K562 (cell line): Measurements from ENCODE around the gene HDHD3. TPM values are rescaled to one million over a fixed set of nuclear protein-coding genes. Genes with fewer than 3 reads are reported as not detected.

ENCODE experiments used
- ATF1 ChIP-seq, 2 experiments: fragments of 450-650 bp in 1 of 2; IDR thresholded peaks; 2 replicates each; pipeline ENCODE4 v1.6.1; 2016; ENCODE audit warnings: missing compliant biosample characterization in 1 of 2, missing genetic modification characterization in 1 of 2
- BCOR ChIP-seq: fragments of 450-650 bp; IDR thresholded peaks from 2 replicates; pipeline ENCODE4 v1.6.1; 2016
- FOS ChIP-seq: IDR thresholded peaks from 3 replicates; pipeline ENCODE4 v1.6.1; 2011; ENCODE audit not compliant: insufficient read length; ENCODE audit errors: extremely low read depth
- FOXK1 ChIP-seq: sonication (generic); formaldehyde crosslinking; IDR thresholded peaks from 2 replicates; pipeline ENCODE4 v1.8.0; 2022; ENCODE audit warnings: missing genetic modification reagents, mild to moderate bottlenecking, borderline replicate concordance
- GABPA ChIP-seq: fragments of 200-800 bp; sonication (Bioruptor generic); conservative IDR thresholded peaks from 2 replicates; pipeline ENCODE4 v1.6.1; 2016; ENCODE audit warnings: low read depth, missing genetic modification characterization, missing compliant biosample characterization
- HMG20A ChIP-seq: fragments of 450-650 bp; formaldehyde crosslinking; conservative IDR thresholded peaks from 2 replicates; pipeline ENCODE4 v1.4.0; 2020; ENCODE audit warnings: mild to moderate bottlenecking, mixed read lengths
- JUN ChIP-seq, 2 experiments: sonication (generic) in 1 of 2; formaldehyde crosslinking in 1 of 2; IDR thresholded peaks; 2 replicates each; pipeline versions ENCODE4 v1.6.1 to v1.8.0; 2012 to 2022; ENCODE audit warnings: borderline replicate concordance in 2 of 2, mild to moderate bottlenecking in 2 of 2, improper control_type of control experiment in 1 of 2, low read depth in 1 of 2, low read length in 1 of 2, missing genetic modification reagents in 1 of 2
- MGA ChIP-seq: fragments of 450-650 bp; IDR thresholded peaks from 2 replicates; pipeline ENCODE4 v1.6.1; 2016; ENCODE audit warnings: mild to moderate bottlenecking, moderate library complexity
- RB1 ChIP-seq: fragments of 450-650 bp; IDR thresholded peaks from 2 replicates; pipeline ENCODE4 v1.6.1; 2017; ENCODE audit warnings: low read depth, mild to moderate bottlenecking
- SLC30A9 ChIP-seq: fragments of 250-450 bp; sonication (Bioruptor Pico); IDR thresholded peaks from 2 replicates; pipeline ENCODE4 v1.8.0; 2022; ENCODE audit warnings: mild to moderate bottlenecking, moderate library complexity
- ZC3H4 ChIP-seq: sonication (generic); formaldehyde crosslinking; IDR thresholded peaks from 2 replicates; pipeline ENCODE4 v1.9.0; 2021; ENCODE audit warnings: missing genetic modification reagents, borderline replicate concordance
- ZNF830 ChIP-seq: fragments of 250-450 bp; sonication (Bioruptor Pico); IDR thresholded peaks from 2 replicates; pipeline ENCODE4 v1.5.0; 2021; ENCODE audit warnings: mild to moderate bottlenecking
- polyA plus RNA-seq, 8 experiments: library from polyadenylated mRNA; depleted of rRNA in 4 of 8; stranded (reverse) in 5 of 8; unstranded in 3 of 8; fragments of >200 nt; fragmentation: Nextera tagmentation in 2 of 8; fragmentation: Illumina TruSeq in 1 of 8; extraction: Ambion mirVana in 2 of 8; extraction: Trizol in 1 of 8; gene quantifications; 2 replicates each; pipeline versions ENCODE4 v1.2.1 to v1.2.3, GENCODE V29; 2011 to 2014; ENCODE audit warnings: inconsistent platforms in 1 of 8, missing spikeins in 1 of 8
- total RNA-seq, 7 experiments: library from RNA; depleted of rRNA in 6 of 7; stranded (reverse); fragments of >200 nt in 6 of 7; fragmentation: Illumina TruSeq in 2 of 7; extraction: Trizol in 2 of 7; gene quantifications; 2 replicates each; pipeline versions ENCODE4 v1.2.1 to v1.2.3, GENCODE V29; 2011 to 2021; ENCODE audit warnings: low replicate concordance in 1 of 7
- TF ChIP-seq, protein P1 (sequence below), 2 experiments: IDR thresholded peaks; 2 replicates each; pipeline ENCODE4 v1.6.1; 2012; ENCODE audit warnings: improper control_type of control experiment in 2 of 2, low read depth in 2 of 2, low read length in 2 of 2, borderline replicate concordance in 1 of 2

The HDHD3 gene
- total and polyA plus RNA-seq, 9 of the 15 experiments (the other 6 are each of a cell fraction or from before 2014, with no cell fraction given) = 1.1 to 19.1 (median 10.9) TPM

DNA sequence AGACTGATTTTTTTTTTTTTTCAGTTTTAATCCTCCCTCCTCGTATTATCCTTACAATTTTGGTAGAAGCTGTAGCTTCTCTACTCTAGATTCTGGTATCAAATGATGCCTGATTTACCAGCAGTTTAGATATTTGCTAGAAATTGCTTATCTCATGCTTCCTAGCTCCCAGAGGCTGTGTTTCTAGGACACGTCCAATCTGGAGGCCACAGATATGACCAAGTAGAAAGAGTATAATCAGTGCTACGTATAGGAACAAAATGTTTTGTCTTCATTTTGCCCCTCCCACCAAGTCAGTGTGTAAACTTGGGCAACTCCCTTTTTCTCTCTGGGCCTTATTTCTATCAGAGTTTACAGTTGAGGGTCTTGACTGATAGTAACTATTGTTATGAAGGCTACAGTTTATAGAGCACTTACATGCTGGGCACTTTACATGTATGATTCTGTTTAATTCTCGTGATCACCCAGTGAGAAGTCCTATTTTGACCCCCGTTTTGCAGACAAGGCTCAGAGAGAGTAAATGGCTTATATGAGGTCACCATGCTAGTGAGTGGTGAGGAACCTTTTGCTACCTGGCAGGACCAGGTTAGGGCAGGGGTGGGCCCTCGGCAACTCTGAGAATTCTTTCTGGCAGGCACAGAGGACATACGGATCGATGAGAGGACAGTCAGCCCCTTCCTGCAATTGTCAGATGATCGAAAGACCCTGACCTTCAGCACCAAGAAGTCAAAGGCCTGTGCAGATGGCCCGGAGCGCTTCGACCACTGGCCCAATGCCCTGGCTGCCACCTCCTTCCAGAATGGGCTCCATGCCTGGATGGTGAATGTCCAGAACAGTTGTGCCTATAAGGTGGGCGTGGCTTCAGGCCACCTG is 7.6 kb downstream of the HDHD3 start (continued):
- TF ChIP-seq MGA = no peak
- no peak for TF ChIP-seq FOS
- no peak for TF ChIP-seq FOXK1
- TF ChIP-seq ZC3H4 (CRISPR knock-in tag) = no peak
- TF ChIP-seq ZNF830 (CRISPR knock-in tag) = no peak
- TF ChIP-seq RB1 = peak; percentile 32; the same call in 1 of the 2 replicates
- TF ChIP-seq ATF1 (CRISPR knock-in tag; IDR thresholded peaks at IDR 0.05) = no peak
- TF ChIP-seq ATF1 (tag; IDR thresholded peaks at IDR 0.05) = peak; percentile 83
- TF ChIP-seq JUN (IDR thresholded peaks at IDR 0.05; ENCODE audit: borderline replicate concordance, low read depth, low read length) = peak; percentile 45
- no peak for TF ChIP-seq JUN (CRISPR knock-in tag; IDR thresholded peaks at IDR 0.05; ENCODE audit: borderline replicate concordance)
- TF ChIP-seq SLC30A9 (CRISPR knock-in tag) = no peak
- TF ChIP-seq BCOR = no peak; the same call in 1 of the 2 replicates
- no peak for TF ChIP-seq HMG20A (CRISPR knock-in tag)
- TF ChIP-seq, protein P1, sequence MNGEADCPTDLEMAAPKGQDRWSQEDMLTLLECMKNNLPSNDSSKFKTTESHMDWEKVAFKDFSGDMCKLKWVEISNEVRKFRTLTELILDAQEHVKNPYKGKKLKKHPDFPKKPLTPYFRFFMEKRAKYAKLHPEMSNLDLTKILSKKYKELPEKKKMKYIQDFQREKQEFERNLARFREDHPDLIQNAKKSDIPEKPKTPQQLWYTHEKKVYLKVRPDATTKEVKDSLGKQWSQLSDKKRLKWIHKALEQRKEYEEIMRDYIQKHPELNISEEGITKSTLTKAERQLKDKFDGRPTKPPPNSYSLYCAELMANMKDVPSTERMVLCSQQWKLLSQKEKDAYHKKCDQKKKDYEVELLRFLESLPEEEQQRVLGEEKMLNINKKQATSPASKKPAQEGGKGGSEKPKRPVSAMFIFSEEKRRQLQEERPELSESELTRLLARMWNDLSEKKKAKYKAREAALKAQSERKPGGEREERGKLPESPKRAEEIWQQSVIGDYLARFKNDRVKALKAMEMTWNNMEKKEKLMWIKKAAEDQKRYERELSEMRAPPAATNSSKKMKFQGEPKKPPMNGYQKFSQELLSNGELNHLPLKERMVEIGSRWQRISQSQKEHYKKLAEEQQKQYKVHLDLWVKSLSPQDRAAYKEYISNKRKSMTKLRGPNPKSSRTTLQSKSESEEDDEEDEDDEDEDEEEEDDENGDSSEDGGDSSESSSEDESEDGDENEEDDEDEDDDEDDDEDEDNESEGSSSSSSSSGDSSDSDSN (IDR thresholded peaks at IDR 0.05; ENCODE audit: borderline replicate concordance in 1 of 2, low read depth in 2 of 2, low read length in 2 of 2) = no peak
- no peak for TF ChIP-seq GABPA
